Measurements from ENCODE around the gene ZNF275. TPM values are rescaled to one million over a fixed set of nuclear protein-coding genes. Genes with fewer than 3 reads are reported as not detected.
A peak's percentile ranks its signal among the peaks of the same experiment; 100 is the strongest.
"Not testable (repeated sequence)": the region's sequence is repeated elsewhere in the genome, so short reads cannot be mapped to it uniquely, and the experiment has no call there.

The ZNF275 gene
- total RNA-seq, 2 experiments from 2014 or later: 12.5 to 13.9 TPM

DNA sequence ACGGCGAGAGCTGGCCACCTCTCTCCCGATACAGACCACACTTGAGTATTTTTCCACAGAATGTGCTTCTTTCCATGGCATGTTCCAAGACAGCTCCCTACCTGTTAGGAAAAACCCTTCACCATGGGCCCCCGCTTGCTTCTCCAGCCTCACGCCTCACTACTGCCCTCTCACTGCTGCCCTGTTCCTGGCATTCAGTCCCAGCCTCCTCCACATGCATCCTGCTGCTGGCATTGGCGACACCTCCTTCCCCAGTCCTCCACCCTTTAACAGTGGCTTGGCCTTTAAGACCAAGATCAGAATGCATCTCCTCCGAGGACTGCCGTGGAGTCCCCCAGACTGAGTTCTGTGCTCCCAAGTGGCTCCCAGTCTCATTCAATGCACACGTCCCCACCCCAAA is 23.1 kb upstream of the ZNF275 start:
- H3K27me3 Mint-ChIP-seq: no peaks in the 10 kb centered on the region
- no peaks in the 10 kb centered on the region for H3K9me3 Mint-ChIP-seq
- H3K4me3 Mint-ChIP-seq: no peak overlapping the region
- DNase-seq: no peak
- H3K4me1 Mint-ChIP-seq: no peaks in the 10 kb centered on the region
- no peak overlapping the region for H3K27ac Mint-ChIP-seq
- no peaks in the 10 kb centered on the region for H3K36me3 Mint-ChIP-seq

DNA sequence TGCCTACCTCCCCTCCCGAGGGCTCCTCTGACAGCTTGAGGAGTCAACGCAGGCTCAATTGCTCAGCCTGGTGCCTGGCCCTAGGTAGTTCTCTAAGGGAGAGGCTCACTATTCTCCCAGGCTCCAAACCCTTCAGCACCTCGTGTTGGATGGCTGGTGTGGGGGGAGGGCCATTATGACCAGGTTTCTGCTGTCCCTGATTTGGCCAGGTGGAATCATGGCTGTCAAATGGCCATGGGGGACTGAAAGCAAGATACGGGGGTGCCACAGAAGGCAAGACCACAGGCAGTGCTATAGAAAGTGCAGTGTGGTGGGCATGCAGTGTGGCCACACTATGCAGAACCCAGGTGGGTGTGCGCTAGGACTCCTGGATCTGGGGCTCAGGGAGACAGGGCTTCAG is 21.9 kb upstream of the ZNF275 start:
- no peak for DNase-seq
- Mint-ChIP-seq H3K27ac (no peak overlapping the region), H3K9me3 (no peaks in the 10 kb centered on the region), H3K4me3 (no peak overlapping the region), H3K36me3 (no peaks in the 10 kb centered on the region), H3K4me1 (no peaks in the 10 kb centered on the region), H3K27me3 (no peaks in the 10 kb centered on the region)

DNA sequence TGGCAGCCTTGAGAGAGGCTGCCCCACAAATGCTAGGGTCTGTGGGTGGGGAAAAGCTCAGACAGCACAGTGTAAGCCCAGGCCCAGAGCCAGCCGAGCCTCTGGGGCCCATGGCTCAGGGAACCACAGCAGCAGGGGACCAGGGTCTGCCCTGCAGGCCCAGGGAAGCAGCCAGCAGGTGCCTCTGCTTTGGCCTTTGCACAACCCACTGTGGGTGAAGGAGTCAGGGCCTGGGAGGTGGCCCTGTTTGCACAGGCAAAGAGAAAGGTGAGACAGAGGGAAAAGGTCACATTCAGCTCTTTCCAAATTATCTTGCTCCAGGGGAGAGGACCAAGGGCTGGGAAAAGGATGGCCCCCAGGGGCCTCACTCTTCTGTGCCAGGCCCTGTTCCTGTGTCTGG is 21.1 kb upstream of the ZNF275 start:
- no peaks in the 10 kb centered on the region for H3K9me3 Mint-ChIP-seq

DNA sequence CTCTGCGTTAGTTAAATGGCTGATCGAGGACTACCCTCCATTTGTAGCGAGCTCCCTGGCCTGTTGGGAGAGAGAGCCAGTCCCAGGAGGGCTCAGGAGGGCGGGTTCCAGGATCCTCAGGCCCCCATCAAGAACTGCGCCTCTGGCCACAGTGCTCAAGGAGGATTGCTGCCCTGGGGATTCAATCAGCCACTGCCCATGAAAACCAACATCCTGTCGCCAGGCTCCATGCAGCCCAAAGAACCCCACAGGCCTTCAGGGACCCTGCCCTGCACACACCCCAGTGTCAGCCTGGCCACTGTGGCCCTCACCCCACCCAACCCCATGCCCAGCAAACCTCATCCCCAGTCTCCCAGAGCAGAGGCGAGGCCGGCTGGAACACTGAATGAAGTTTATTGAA is 16.6 kb upstream of the ZNF275 start:
- no peak overlapping the region for H3K27ac Mint-ChIP-seq
- no peaks in the 10 kb centered on the region for H3K4me1 Mint-ChIP-seq
- no peaks in the 10 kb centered on the region for H3K9me3 Mint-ChIP-seq
- H3K27me3 Mint-ChIP-seq: peaks cover 8% of the 10 kb centered on the region
- no peaks in the 10 kb centered on the region for H3K36me3 Mint-ChIP-seq
- DNase-seq: no peak
- no peak overlapping the region for H3K4me3 Mint-ChIP-seq

More for the DNA sequence above, 21.1 kb upstream of the ZNF275 start:
- H3K27me3 Mint-ChIP-seq: no peaks in the 10 kb centered on the region
- no peaks in the 10 kb centered on the region for H3K36me3 Mint-ChIP-seq
- no peaks in the 10 kb centered on the region for H3K4me1 Mint-ChIP-seq
- H3K27ac Mint-ChIP-seq: no peak overlapping the region
- no peak for DNase-seq
- H3K4me3 Mint-ChIP-seq: no peak overlapping the region

- no peak for DNase-seq
- Mint-ChIP-seq H3K27me3 (peaks cover 12% of the 10 kb centered on the region), H3K4me1 (no peaks in the 10 kb centered on the region)
Observed at GRCh38 chrX:153317996-153318722, 15.8 kb upstream of the ZNF275 start.

DNA sequence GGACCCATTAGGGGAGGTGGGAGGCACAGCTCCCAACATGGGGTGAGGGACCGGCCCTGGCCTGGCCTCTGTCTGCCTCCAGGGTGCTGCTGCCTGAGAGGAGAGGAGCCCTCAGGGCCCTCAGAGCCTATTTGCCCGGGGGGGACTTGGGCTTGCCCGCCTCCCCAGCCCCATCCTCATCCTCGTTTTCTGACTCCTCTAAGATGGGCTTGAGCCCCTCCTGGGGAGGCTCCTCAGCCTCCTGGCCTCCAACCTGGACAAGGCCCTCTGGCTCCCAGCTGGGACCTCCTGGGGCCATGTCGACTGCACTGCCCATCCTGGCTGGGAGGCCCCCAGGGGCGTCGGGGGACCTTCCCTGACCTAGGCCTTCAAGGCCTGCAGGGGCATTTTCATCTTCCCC is 15.1 kb upstream of the ZNF275 start:
- no peaks in the 10 kb centered on the region for H3K9me3 Mint-ChIP-seq
- H3K36me3 Mint-ChIP-seq: no peaks in the 10 kb centered on the region
- no peak overlapping the region for H3K4me3 Mint-ChIP-seq
- DNase-seq: no peak
- H3K4me1 Mint-ChIP-seq: peaks cover 2% of the 10 kb centered on the region
- peaks cover 12% of the 10 kb centered on the region for H3K27me3 Mint-ChIP-seq
- H3K27ac Mint-ChIP-seq: no peak overlapping the region

More at GRCh38 chrX:153317996-153318722, 15.8 kb upstream of the ZNF275 start:
- Mint-ChIP-seq H3K4me3 (no peak overlapping the region), H3K27ac (no peak overlapping the region), H3K36me3 (no peaks in the 10 kb centered on the region), H3K9me3 (no peaks in the 10 kb centered on the region)

- Mint-ChIP-seq H3K36me3 (no peaks in the 10 kb centered on the region), H3K4me3 (no peak overlapping the region), H3K9me3 (no peaks in the 10 kb centered on the region), H3K27ac (no peak overlapping the region), H3K27me3 (peaks cover 12% of the 10 kb centered on the region), H3K4me1 (peaks cover 6% of the 10 kb centered on the region)
- no peak for DNase-seq
Observed at GRCh38 chrX:153319295-153320046, 14.5 kb upstream of the ZNF275 start.

- not testable (repeated sequence) for H3K4me1 Mint-ChIP-seq, H3K9me3 Mint-ChIP-seq, H3K27ac Mint-ChIP-seq, H3K36me3 Mint-ChIP-seq, DNase-seq, H3K4me3 Mint-ChIP-seq
- H3K27me3 Mint-ChIP-seq: peaks cover 12% of the 10 kb centered on the region
Observed at GRCh38 chrX:153320047-153320443, 13.9 kb upstream of the ZNF275 start.

GRCh38 chrX:153320555-153321184 is 13.3 kb upstream of the ZNF275 start:
- Mint-ChIP-seq H3K9me3 (peaks cover 1% of the 10 kb centered on the region), H3K27me3 (peaks cover 12% of the 10 kb centered on the region), H3K4me1 (peaks cover 6% of the 10 kb centered on the region), H3K36me3 (no peaks in the 10 kb centered on the region), H3K4me3 (no peak overlapping the region), H3K27ac (no peak overlapping the region)
- no peak for DNase-seq

GRCh38 chrX:153321381-153322124 is 12.4 kb upstream of the ZNF275 start, which contains the start of gene PNMA6F:
PNMA6F (minus strand) TSS chrX:153321767; CDS start chrX:153320674, 1,093 bp downstream.
- Mint-ChIP-seq H3K36me3 (no peaks in the 10 kb centered on the region), H3K9me3 (peaks cover 3% of the 10 kb centered on the region), H3K27me3 (peaks cover 12% of the 10 kb centered on the region), H3K27ac (no peak within 1 kb of the TSS), H3K4me1 (peaks cover 6% of the 10 kb centered on the region), H3K4me3 (no peak within 1 kb of the TSS)
- DNase-seq: no peak

- no peak for DNase-seq
- no peak overlapping the region for H3K27ac Mint-ChIP-seq
- H3K27me3 Mint-ChIP-seq: peaks cover 9% of the 10 kb centered on the region
- peaks cover 6% of the 10 kb centered on the region for H3K4me1 Mint-ChIP-seq
- no peak overlapping the region for H3K4me3 Mint-ChIP-seq
- H3K36me3 Mint-ChIP-seq: peaks cover 2% of the 10 kb centered on the region
- peaks cover 3% of the 10 kb centered on the region for H3K9me3 Mint-ChIP-seq
Observed at GRCh38 chrX:153327561-153327960, 6.4 kb upstream of the ZNF275 start.

- Mint-ChIP-seq H3K27ac (no peak overlapping the region), H3K9me3 (no peaks in the 10 kb centered on the region), H3K36me3 (peaks cover 16% of the 10 kb centered on the region), H3K4me3 (peak overlapping the region; percentile 86), H3K27me3 (peaks cover 6% of the 10 kb centered on the region), H3K4me1 (peaks cover 27% of the 10 kb centered on the region)
- no peak for DNase-seq
Observed at GRCh38 chrX:153333266-153333665, 687 bp upstream of the ZNF275 start.

- peaks cover 30% of the 10 kb centered on the region for H3K36me3 Mint-ChIP-seq
- H3K27me3 Mint-ChIP-seq: no peaks in the 10 kb centered on the region
- H3K9me3 Mint-ChIP-seq: no peaks in the 10 kb centered on the region
- no peak for DNase-seq
- H3K4me3 Mint-ChIP-seq: peak overlapping the region; percentile 82
- peaks cover 38% of the 10 kb centered on the region for H3K4me1 Mint-ChIP-seq
- peak overlapping the region; percentile 83 for H3K27ac Mint-ChIP-seq
Observed at GRCh38 chrX:153334654-153335295, 822 bp downstream of the ZNF275 start.

DNA sequence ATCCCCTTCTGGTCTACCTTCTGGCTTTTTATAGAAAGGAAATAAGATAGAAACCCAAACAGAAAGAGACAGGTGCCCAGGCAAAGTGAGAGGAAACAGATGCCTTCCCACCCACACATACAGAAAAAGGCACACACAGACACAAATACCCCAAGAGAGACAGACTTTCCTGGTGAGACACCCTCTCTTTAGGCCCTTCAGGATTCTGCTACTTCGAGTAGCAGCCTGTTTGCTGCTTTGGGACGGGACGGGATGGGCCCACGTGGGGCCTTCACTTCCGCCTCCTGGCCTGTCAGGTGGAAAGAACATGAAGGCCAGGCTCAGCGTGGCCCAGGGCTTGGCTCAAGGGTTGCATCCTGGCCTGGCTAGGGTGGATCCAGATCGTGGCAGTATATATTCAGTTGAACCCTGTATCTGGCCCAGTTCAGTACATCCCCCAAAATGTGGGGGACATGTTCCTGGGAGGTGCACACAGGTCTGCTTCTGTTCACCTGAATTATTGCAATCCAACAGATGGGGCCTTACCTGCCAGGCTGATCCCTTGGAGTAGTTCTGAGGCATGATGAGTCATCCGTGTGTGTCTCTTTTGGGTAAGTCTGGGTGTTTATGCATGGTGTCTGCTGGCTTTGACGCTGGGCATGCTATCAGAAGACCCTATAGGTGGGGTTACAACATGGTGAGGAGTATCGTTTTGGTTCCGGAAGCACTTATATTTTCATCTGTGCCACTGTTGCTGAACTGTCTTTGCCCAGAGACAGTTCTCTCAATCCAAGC is 2.4 kb downstream of the ZNF275 start:
- Mint-ChIP-seq H3K27ac (peak overlapping the region; percentile 84), H3K27me3 (no peaks in the 10 kb centered on the region), H3K4me3 (peak overlapping the region; percentile 82), H3K9me3 (peaks cover 6% of the 10 kb centered on the region), H3K36me3 (peaks cover 45% of the 10 kb centered on the region), H3K4me1 (peaks cover 46% of the 10 kb centered on the region)
- DNase-seq: no peak
